Measurements from ENCODE around the gene PIEZO2.

Gene PIEZO2

DNA sequence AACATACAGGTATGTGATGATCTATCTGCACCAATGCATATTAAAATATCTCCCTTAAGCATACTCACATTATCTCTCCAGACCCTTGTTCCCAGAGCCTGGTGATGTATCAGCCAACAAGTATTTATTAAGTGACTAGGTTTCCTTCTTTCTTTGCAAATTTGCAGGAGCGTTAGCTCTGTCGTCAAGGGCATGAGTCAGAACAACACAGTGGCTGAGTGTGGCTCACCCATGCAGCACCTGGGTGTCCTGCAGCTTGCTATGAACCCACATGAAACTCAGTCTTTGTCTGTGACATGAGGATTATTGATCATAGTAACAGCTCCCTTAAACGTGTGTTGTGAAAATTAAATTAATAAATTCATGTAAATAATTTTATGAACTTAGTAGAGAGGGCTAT is 96.6 kb downstream of the PIEZO2 start:
- Histone ChIP-seq H3K79me2 (ENCODE audit: insufficient read depth, low read length) (no peaks in the 10 kb centered on the region), H3F3A (ENCODE audit: insufficient read depth) (no peaks in the 10 kb centered on the region), H3K9me3 (ENCODE audit: insufficient read depth, low read length) (no peaks in the 10 kb centered on the region), H3K4me3 (ENCODE audit: insufficient read depth, low read length, poor library complexity, severe bottlenecking) (no peak overlapping the region), H3K9ac (ENCODE audit: low read length) (no peak overlapping the region), H3K36me3 (ENCODE audit: low read length) (no peaks in the 10 kb centered on the region), H3K9me2 (replicated peaks; ENCODE audit: insufficient read depth, low read length) (no peaks in the 10 kb centered on the region), H2AFZ (ENCODE audit: low read depth, low read length, severe bottlenecking) (no peak overlapping the region), H3K4me2 (ENCODE audit: low read depth, low read length, poor library complexity, severe bottlenecking) (no peak overlapping the region), H3K27me3 (ENCODE audit: low read length) (no peaks in the 10 kb centered on the region), H3K27ac (ENCODE audit: low read depth, low read length) (no peak overlapping the region), H4K20me1 (ENCODE audit: low read depth, low read length) (no peaks in the 10 kb centered on the region)
- TF ChIP-seq, protein P1, sequence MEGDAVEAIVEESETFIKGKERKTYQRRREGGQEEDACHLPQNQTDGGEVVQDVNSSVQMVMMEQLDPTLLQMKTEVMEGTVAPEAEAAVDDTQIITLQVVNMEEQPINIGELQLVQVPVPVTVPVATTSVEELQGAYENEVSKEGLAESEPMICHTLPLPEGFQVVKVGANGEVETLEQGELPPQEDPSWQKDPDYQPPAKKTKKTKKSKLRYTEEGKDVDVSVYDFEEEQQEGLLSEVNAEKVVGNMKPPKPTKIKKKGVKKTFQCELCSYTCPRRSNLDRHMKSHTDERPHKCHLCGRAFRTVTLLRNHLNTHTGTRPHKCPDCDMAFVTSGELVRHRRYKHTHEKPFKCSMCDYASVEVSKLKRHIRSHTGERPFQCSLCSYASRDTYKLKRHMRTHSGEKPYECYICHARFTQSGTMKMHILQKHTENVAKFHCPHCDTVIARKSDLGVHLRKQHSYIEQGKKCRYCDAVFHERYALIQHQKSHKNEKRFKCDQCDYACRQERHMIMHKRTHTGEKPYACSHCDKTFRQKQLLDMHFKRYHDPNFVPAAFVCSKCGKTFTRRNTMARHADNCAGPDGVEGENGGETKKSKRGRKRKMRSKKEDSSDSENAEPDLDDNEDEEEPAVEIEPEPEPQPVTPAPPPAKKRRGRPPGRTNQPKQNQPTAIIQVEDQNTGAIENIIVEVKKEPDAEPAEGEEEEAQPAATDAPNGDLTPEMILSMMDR (IDR thresholded peaks at IDR 0.05; ENCODE audit: insufficient read depth, low read length, poor library complexity, severe bottlenecking): no peak
- no peak for TF ChIP-seq EZH2phosphoT487 (conservative IDR thresholded peaks at IDR 0.05; ENCODE audit: low read length)

DNA sequence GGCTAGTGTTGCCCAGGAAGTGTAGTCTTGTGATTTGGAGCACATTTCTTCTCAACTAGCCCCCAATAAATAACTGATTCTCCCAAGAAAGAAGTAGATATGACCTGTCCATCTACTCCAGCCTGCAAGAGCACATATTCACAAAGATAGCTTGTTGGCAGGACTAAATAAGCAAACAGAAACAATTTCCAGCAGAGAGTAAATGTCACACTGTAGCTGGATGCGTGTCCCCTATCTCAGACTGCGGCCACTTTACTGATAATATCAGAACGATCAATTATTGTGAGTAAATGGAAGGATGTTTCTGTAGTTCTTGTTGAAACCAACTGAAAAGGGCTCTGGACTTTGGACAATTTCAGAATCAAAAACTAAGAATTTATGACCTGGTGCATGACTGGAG is 97.9 kb downstream of the PIEZO2 start:
- Histone ChIP-seq H3K9me2 (replicated peaks; ENCODE audit: insufficient read depth, low read length) (no peaks in the 10 kb centered on the region), H3K4me3 (ENCODE audit: insufficient read depth, low read length, poor library complexity, severe bottlenecking) (no peak overlapping the region), H2AFZ (ENCODE audit: low read depth, low read length, severe bottlenecking) (no peak overlapping the region), H3K27me3 (ENCODE audit: low read length) (no peaks in the 10 kb centered on the region), H3K79me2 (ENCODE audit: insufficient read depth, low read length) (no peaks in the 10 kb centered on the region), H3K9me3 (ENCODE audit: insufficient read depth, low read length) (no peaks in the 10 kb centered on the region), H3K36me3 (ENCODE audit: low read length) (no peaks in the 10 kb centered on the region), H3K27ac (ENCODE audit: low read depth, low read length) (no peak overlapping the region), H4K20me1 (ENCODE audit: low read depth, low read length) (no peaks in the 10 kb centered on the region), H3F3A (ENCODE audit: insufficient read depth) (no peaks in the 10 kb centered on the region), H3K9ac (ENCODE audit: low read length) (no peak overlapping the region), H3K4me2 (ENCODE audit: low read depth, low read length, poor library complexity, severe bottlenecking) (no peak overlapping the region)
- no peak for TF ChIP-seq EZH2phosphoT487 (conservative IDR thresholded peaks at IDR 0.05; ENCODE audit: low read length)
- TF ChIP-seq, protein P1 (IDR thresholded peaks at IDR 0.05; ENCODE audit: insufficient read depth, low read length, poor library complexity, severe bottlenecking): no peak

DNA sequence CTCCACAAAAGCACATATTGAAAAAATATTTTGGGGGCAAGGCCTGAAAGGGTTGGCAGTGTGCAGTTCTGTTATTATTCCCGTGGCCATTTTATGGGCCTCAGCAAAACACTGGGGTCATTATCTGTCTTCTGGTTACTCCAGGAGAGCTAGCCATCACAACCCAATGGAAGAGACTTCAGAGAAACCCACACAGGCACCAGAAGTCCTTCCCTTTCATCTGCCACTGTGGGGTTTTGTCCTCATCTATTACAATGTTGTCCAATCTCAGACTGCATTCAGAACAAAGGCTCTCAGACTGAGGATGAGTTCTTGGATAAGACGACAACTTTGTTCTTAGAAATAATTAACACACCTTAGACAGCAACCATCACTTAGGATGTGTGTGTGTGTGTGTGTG is 98.4 kb downstream of the PIEZO2 start:
- no peak overlapping the region for H2AFZ ChIP-seq (ENCODE audit: low read depth, low read length, severe bottlenecking)
- no peaks in the 10 kb centered on the region for H3F3A ChIP-seq (ENCODE audit: insufficient read depth)
- H3K79me2 ChIP-seq (ENCODE audit: insufficient read depth, low read length): no peaks in the 10 kb centered on the region
- no peak overlapping the region for H3K4me3 ChIP-seq (ENCODE audit: insufficient read depth, low read length, poor library complexity, severe bottlenecking)
- no peak for TF ChIP-seq EZH2phosphoT487 (conservative IDR thresholded peaks at IDR 0.05; ENCODE audit: low read length)
- TF ChIP-seq, protein P1 (IDR thresholded peaks at IDR 0.05; ENCODE audit: insufficient read depth, low read length, poor library complexity, severe bottlenecking): no peak
- H4K20me1 ChIP-seq (ENCODE audit: low read depth, low read length): no peaks in the 10 kb centered on the region
- H3K9me2 ChIP-seq (replicated peaks; ENCODE audit: insufficient read depth, low read length): no peaks in the 10 kb centered on the region
- H3K27me3 ChIP-seq (ENCODE audit: low read length): no peaks in the 10 kb centered on the region
- H3K27ac ChIP-seq (ENCODE audit: low read depth, low read length): no peak overlapping the region
- no peak overlapping the region for H3K4me2 ChIP-seq (ENCODE audit: low read depth, low read length, poor library complexity, severe bottlenecking)
- no peaks in the 10 kb centered on the region for H3K9me3 ChIP-seq (ENCODE audit: insufficient read depth, low read length)
- no peaks in the 10 kb centered on the region for H3K36me3 ChIP-seq (ENCODE audit: low read length)
- no peak overlapping the region for H3K9ac ChIP-seq (ENCODE audit: low read length)

All from SU-DHL-6 (cell line).